Lung microvascular endothelial cell (primary cell): Measurements from ENCODE around the gene BCAR1. TPM values are rescaled to one million over a fixed set of nuclear protein-coding genes. Genes with fewer than 3 reads are reported as not detected.
"Not testable (repeated sequence)": the region's sequence is repeated elsewhere in the genome, so short reads cannot be mapped to it uniquely, and the experiment has no call there.

Source experiments
- DNase-seq, 2 donors: peaks; one replicate each; pipeline versions ENCODE4 v3.0.0 to v3.0.0-alpha.2; 2010; ENCODE audit warnings: low read depth in 2 of 2
- total RNA-seq: library from RNA; depleted of rRNA; stranded (reverse); fragments of >200 nt; gene quantifications from 2 replicates; pipeline ENCODE4 v1.2.1, GENCODE V29; 2014

BCAR1 gene
- total RNA-seq, 1 donor from 2014 or later, result 104 TPM

DNA sequence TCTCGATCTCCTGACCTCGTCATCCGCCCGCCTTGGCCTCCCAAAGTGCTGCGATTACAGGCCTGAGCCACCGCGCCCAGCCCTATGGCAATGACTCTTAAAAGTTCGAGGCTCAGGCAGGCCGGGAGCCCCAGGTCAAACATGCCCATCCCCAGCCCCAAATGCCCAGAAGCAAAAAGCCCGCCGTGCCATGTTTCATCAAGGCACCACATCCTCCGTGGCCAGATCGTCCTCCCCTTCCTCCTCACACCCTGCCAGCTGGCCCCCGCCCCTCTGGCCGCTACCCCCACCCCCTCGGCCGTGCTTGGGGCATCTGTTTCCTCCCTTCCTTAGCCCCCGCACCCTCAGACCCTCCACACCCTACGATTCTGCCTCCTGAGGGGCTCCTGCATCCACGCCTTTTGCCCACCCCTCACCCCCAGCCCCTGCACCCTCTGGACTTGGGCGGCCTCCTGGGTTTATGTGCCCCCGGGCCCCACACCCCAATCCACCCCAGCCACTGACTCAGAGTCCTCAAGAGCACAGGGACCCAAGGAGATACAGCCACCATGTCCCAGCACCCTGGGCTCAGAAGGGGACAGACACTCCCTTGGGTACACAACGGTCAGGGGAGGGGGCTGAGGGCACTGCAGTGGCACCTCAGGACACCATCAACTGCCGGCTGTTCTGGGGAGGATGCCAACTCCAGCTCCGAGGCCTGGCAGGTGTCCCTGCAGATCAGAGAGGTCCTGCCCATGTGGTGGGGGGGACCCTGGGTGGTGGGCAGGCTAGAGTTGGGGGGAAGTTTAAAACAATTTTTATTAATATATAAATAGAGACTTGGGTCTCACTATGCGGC lies 25.5 kb downstream of the BCAR1 start:
- peak in 1 of 2 donors; percentile 38 for DNase-seq

GRCh38 chr16:75225092-75225491 lies 26.3 kb downstream of the BCAR1 start:
- peak in 1 of 2 donors; percentile 27 for DNase-seq

DNA sequence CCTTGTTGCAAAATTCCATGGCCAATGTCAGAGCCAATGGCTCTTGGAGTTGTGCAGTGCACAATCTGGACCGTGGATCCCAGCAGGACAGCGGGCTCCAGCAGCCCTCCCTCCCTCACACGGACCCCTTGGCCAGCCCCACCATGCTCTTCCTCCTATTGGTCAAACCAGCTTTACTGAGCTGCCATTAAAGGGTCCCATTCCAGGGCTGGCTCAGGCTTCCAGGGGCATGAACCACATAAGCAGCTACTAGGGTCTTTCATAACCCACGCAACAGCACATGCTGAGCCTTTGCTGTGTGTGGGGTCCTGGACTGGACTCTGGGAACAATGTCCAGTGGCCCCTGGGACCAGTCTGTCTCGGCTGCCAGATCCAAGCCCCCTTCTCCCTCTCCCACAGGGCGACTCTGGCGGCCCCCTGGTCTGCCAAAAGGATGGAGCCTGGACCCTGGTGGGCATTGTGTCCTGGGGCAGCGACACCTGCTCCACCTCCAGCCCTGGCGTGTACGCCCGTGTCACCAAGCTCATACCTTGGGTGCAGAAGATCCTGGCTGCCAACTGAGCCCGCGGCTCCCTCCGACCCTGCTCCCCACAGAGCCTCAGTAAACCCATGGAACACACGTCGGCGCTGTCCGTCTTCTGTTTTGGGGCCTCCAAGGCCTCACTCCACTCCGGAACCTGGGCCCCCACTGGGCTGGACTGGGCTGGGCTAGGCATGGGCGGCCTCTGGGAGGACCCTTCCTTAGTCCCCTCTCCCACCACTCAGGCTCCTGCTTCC lies 26.9 kb downstream of the BCAR1 start:
- DNase-seq, result peak in 1 of 2 donors; percentile 49

DNA sequence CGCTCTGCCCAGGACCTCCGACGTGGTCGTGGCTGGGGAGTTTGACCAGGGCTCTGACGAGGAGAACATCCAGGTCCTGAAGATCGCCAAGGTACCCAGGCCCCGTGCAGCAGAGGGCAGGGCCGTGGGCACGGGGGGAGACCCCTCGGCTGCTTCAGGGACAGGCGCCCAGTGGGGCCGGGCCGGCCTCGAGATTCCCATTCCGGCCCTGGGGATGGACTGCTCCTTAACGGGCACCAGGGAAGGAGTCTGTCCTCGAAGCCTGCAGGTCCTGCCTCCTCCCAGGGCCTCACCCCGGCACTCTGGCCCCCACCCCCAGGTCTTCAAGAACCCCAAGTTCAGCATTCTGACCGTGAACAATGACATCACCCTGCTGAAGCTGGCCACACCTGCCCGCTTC lies 28.3 kb downstream of the BCAR1 start:
- DNase-seq, result not testable (repeated sequence)

- no peak for DNase-seq
These were observed 29.1 kb downstream of the BCAR1 start for GRCh38 chr16:75222271-75222783.

- no peak for DNase-seq
These were observed 31.6 kb downstream of the BCAR1 start for GRCh38 chr16:75219838-75220237.

DNA sequence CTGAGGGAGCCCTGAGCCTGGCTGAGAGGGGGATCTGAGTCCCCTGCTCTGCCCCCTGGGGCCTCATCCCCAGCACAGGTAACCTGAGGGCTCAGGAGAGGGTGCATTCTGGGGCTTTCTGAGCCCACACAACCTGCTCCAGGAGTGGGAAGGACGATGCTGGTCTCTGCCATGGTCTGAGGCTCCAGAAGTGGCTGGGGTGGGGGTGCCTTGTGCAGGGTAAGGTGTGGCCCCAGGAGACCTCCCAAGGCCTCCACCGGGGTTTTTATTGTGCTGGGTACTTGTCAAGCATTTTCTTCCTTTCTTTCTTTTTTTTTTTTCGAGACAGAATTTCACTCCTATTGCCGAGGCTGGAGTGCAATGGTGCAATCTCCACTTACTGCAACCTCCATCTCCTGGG lies 32.3 kb downstream of the BCAR1 start:
- DNase-seq, result no peak

DNA sequence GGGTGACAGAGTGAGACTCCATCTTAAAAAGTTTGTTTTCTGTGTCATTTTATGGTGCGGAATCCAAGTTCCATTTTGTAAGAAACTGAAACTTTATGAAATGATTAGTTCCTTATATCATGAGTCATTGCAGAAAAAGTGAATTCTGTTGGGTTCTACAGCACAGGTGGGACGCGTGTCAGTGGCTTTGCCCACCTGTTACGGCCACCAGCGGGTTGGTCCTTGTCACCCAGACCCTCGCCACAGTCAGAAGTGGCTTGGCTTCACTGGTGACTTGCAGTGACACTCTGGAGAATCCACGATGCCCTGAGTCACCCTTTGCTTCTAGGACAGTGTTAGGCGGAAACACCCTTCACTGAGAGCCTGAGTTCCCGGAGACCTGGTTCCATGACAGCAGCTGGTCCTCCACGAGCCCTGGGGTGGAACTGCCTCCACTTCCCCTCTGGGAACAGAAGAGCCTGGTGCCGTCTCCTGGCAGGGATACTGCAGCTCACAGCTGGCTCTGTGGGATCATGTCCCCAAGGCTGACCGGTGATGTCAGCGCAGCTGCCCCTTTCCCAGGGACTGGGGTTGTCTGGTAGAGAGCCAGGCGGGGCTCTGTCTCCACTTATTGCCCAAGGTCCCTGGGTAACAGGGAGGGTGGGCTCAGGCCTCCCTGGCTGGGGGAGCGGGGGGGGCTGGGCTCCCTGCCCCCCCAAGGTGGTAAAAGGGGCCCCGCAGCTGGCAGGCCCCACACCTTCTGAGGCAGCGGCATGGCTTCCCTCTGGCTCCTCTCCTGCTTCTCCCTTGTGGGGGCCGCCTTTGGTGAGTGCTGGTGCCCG lies 33.0 kb downstream of the BCAR1 start, which contains the start of gene CTRB1:
CTRB1 (plus strand) TSS at position 733 of the 821 bp plus-strand sequence; CDS start at position 753, 20 bp downstream.
- DNase-seq, result no peak

- no peak for DNase-seq
These were observed 34.0 kb downstream of the BCAR1 start for GRCh38 chr16:75217389-75217851.

DNA sequence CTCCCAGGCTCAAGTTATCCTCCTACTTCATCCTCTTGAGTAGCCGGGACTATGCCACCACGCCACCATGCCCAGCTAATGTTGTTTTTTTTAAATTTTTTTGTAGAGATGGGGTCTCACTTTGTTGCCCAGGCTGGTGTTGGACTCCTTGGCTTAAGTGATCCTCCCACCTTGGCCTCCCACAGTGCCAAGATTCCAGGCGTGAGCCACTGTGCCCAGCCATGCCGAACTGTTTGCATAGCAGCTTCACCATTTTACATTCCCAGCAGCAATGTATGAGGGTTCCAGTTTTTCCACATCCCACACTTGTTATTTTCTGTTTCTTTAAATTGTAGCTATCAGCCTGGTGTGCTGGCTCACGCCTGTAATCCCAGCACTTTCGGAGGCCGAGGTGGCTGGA lies 34.8 kb downstream of the BCAR1 start:
- DNase-seq, result no peak

DNA sequence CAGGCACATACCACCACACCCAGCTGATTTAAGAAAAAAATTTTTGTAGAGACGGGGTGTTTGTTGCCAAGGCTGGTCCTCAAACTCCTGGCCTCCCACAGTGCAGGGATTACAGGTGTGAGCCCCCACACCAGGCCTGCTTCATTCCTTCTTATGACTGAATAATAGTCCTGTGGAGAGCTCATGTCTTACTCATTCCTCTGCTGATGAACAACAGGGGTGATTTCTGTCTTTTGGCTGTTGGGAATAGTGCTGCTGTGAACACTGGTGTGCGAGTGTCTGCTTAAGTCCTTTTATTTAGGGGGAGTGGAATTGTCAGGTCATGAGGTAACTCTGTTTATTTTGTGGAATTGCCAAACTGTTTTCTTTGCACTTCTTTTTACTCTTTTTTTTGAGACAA lies 35.3 kb downstream of the BCAR1 start:
- no peak for DNase-seq

DNA sequence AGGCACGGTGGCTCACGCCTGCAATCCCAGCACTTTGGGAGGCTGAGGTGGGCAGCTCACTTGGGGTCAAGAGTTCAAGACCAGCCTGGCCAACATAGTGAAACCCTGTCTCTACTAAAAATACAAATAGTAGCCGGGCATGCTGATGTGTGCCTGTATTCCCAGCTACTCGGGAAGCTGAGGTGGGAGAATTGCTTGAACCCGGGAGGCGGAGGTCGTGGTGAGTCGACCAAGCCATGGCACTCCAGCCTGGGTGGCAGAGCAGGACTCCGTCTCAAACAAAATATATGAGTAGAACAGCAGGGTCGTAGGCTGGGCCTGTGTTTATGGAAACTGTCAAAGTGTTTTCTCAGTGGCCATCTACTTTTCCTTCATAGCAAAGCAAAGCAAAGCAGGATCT lies 40.1 kb downstream of the BCAR1 start:
- DNase-seq, result not testable (repeated sequence)

GRCh38 chr16:75209944-75210343 lies 41.5 kb downstream of the BCAR1 start:
- no peak for DNase-seq

DNA sequence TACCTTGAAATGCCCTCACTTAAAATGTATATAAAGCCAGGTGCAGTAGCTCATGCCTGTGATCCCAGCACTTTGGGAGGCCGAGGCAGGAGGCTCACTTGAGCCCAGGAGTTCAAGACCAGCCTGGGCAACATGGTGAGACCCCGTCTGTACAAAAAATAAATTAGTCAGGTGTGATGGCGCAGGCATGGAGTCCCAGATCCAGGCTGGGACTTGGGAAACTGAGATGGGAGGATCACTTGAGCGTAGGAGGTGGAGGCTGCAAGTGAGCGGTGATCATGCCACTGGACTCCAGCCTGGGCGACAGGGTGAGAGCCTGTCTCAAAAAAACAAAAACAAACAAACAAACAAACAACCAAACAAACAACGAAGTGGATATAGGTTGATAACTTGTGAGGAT lies 41.9 kb downstream of the BCAR1 start:
- not testable (repeated sequence) for DNase-seq

GRCh38 chr16:75208861-75209505 lies 42.4 kb downstream of the BCAR1 start:
- no peak for DNase-seq

- no peak for DNase-seq
These were observed 43.1 kb downstream of the BCAR1 start for GRCh38 chr16:75208242-75208825.

GRCh38 chr16:75207831-75208230 lies 43.6 kb downstream of the BCAR1 start:
- no peak for DNase-seq

DNA sequence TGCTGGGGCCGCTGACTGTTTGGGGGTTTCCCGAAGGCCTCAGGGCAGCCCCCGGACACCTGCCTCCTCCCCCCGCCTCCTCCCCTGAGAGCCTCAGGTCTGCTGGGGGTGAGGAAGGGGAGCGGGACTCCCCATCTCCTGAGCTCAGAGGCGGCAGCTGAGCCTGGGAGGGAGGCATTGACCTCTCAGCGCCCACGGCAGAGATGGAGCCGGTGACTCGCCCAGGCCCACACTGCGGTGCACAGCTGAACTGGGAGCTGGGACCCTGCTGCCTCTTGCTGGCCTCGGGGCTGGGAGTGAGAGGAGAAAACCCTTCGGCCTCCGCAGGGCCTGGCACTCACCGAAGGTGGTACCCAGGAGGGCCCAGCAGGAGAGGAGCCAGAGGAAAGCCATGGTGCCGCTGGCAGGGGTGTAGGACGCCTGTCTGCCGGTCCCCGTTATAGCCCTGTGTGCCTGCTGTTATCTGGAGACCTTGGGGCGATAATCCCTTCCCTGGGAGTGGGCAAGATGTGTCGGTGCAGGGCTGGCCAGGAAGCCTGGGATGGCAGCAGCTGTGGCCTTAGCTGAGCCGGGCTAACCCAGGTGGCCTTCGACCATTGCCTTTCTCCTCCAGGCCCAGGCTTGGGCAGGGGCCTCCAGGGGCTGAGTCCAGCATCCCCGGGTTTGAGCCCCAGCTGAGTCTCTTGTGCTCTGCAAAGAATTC lies 44.5 kb downstream of the BCAR1 start, which contains the start of gene CTRB2:
CTRB2 (minus strand) TSS at position 413 of the 703 bp plus-strand sequence; CDS start at position 393, 20 bp downstream.
- DNase-seq, result no peak

DNA sequence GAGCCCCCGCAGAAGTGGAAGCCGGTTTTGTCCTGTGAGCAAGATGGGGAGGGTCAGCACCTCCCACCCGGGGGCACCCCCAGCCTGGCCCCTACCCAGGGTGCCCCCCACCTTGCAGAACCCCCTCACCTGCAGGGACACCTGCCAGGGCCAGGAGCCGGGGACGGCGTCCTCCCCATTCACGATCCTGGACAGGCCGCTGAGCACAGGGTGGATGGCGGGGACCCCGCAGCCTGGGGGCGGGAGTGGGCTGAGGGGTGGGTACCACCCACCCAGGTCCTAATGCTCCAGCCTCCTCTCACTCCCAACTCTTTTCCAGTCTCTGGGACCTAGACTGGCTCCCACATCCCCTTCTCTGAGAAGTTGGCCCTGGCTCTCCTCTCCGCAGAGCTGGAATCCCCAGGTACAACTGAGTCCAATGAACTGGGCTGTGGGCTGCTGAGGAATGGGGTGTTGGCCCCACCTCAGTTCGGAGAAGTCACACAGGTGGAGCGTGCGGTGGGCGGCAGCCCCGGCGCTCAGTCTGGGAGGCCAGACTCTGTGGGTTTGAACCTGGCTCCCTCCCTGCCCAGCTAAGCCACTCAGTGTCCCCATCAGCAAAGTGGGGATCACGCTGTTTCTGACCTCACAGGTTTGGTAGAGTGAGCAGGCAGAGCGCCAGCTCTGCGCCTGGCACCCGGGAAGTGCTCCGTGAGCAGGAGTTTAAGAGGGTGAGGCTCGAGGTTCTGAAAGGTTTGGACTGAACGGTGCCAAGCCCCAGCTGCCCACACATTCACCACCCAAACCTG lies 45.3 kb downstream of the BCAR1 start:
- not testable (repeated sequence) for DNase-seq
